Brain microvascular endothelial cell (primary cell): ENCODE measurements around the gene PHYKPL.

Source experiments
- DNase-seq: peaks from one replicate; pipeline ENCODE4 v3.0.0-alpha.2; 2020
- H3K27ac ChIP-seq: fragments of 250-450 bp; sonication (Bioruptor Pico); 2 replicates; pipeline ENCODE4 v1.5.1; 2020; ENCODE audit warnings: mild to moderate bottlenecking, moderate library complexity
- H3K27me3 ChIP-seq: fragments of 250-450 bp; sonication (Bioruptor Pico); replicated peaks from 2 replicates; pipeline ENCODE4 v1.5.1; 2020; ENCODE audit warnings: mild to moderate bottlenecking
- H3K36me3 ChIP-seq: fragments of 250-450 bp; sonication (Bioruptor Pico); replicated peaks from 2 replicates; pipeline ENCODE4 v1.5.1; 2020; ENCODE audit warnings: mild to moderate bottlenecking
- H3K4me3 ChIP-seq: 2 replicates; pipeline ENCODE4 v1.5.1; 2011; ENCODE audit warnings: low read depth, mild to moderate bottlenecking, control low read depth, low read length, moderate library complexity
- CTCF ChIP-seq: IDR thresholded peaks from 2 replicates; pipeline ENCODE4 v1.5.1; 2011; ENCODE audit warnings: low read depth, mild to moderate bottlenecking, moderate library complexity, low read length, control low read depth, inconsistent platforms; ENCODE audit errors: missing control alignments
- in situ Hi-C: cut with HindIII; loops from 2 replicates; pipeline ENCODE4 v1.10.0; 2017; ENCODE audit warnings: low sequenced_read_pairs, low pct_ligation_motif_present

Gene PHYKPL

GRCh38 chr5:178250263-178250662, 17.7 kb upstream of the PHYKPL start:
- in situ Hi-C loops: no loop called here
- DNase-seq: no peak
- Histone ChIP-seq H3K36me3 (no peaks in the 10 kb centered on the region), H3K4me3 (no peak overlapping the region), H3K27ac (no peak overlapping the region), H3K27me3 (no peaks in the 10 kb centered on the region)
- no peak for TF ChIP-seq CTCF

GRCh38 chr5:178249191-178249989, 16.8 kb upstream of the PHYKPL start:
- H3K27me3 ChIP-seq: no peaks in the 10 kb centered on the region
- H3K36me3 ChIP-seq: no peaks in the 10 kb centered on the region
- TF ChIP-seq CTCF: no peak
- H3K27ac ChIP-seq: no peak overlapping the region
- in situ Hi-C loops: no loop called here
- DNase-seq: no peak
- H3K4me3 ChIP-seq: no peak overlapping the region

GRCh38 chr5:178248750-178249149, 16.1 kb upstream of the PHYKPL start:
- no peak for DNase-seq
- Histone ChIP-seq H3K27me3 (no peaks in the 10 kb centered on the region), H3K27ac (no peak overlapping the region), H3K36me3 (no peaks in the 10 kb centered on the region), H3K4me3 (no peak overlapping the region)
- no peak for TF ChIP-seq CTCF
- in situ Hi-C loops: no loop called here

GRCh38 chr5:178247481-178248456, 15.2 kb upstream of the PHYKPL start:
- in situ Hi-C loops: no loop called here
- no peak overlapping the region for H3K4me3 ChIP-seq
- no peak for DNase-seq
- TF ChIP-seq CTCF: no peak
- H3K27me3 ChIP-seq: no peaks in the 10 kb centered on the region
- no peak overlapping the region for H3K27ac ChIP-seq
- no peaks in the 10 kb centered on the region for H3K36me3 ChIP-seq

GRCh38 chr5:178246624-178247279, 14.2 kb upstream of the PHYKPL start:
- Histone ChIP-seq H3K27ac (no peak overlapping the region), H3K36me3 (no peaks in the 10 kb centered on the region), H3K4me3 (no peak overlapping the region), H3K27me3 (no peaks in the 10 kb centered on the region)
- DNase-seq: no peak
- in situ Hi-C loops: no loop called here
- TF ChIP-seq CTCF: no peak
